Measurements from ENCODE around the gene GRAMD2B.

GRAMD2B gene

DNA sequence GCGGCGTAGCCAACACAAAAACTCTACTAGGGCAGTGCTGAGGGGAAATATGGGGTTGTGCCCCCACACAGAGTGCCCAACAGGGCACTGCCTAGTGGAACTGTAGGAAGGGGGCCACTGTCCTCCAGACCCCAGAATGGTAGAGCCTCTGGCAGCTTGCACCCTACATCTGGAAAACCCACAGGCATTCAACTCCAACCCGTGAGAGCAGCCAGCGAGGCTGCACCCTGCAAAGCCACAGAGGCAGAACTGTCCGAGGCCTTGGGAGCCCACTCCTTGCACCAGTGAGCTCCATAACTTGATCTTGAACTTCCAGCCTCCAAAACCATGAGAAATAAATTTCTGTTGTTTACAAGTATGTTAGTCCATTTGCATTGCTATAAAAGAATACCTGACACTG, 27.7 kb downstream of the GRAMD2B start:
- no peaks in the 10 kb centered on the region for H3K9me3 ChIP-seq (ENCODE audit: control insufficient read depth in 1 of 2, low read length in 2 of 2)
- no peaks in the 10 kb centered on the region for H3K27me3 ChIP-seq (ENCODE audit: low read depth, low read length)
- no peak overlapping the region for H3K27ac ChIP-seq (ENCODE audit: low read length)
- no peak overlapping the region for H3K4me3 ChIP-seq (ENCODE audit: low read depth in 1 of 2, low read length in 2 of 2)
- peaks cover 0 to 8% of the 10 kb centered on the region in 2 donors for H3K4me1 ChIP-seq (ENCODE audit: control insufficient read depth in 1 of 2, insufficient read depth in 2 of 2, low read length in 2 of 2)
- H3K36me3 ChIP-seq (ENCODE audit: control insufficient read depth in 1 of 2, insufficient read depth in 2 of 2, low read length in 2 of 2) = peaks cover 3 to 6% of the 10 kb centered on the region in 2 donors

DNA sequence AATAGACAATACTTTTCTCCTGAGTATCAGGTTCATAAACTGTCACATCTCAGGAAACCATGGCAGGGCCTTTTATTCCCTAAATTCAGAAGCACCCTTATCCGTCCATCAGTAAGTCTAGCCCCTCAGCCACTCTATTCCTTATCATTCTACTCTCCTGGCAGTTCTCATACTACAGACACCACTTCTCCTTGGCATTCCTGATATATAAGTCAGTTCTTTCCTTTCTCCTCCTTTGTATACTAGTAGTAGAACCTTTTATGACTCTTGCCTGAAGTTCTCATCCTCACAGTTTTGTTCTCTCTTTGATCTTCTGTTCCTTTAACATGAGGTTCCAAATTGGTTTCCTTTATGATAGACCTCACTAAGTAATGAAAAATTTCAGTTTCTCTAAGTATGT, 29.3 kb downstream of the GRAMD2B start:
- Histone ChIP-seq H3K36me3 (ENCODE audit: control insufficient read depth in 1 of 2, insufficient read depth in 2 of 2, low read length in 2 of 2) (peaks cover 0 to 3% of the 10 kb centered on the region in 2 donors), H3K27me3 (ENCODE audit: low read depth, low read length) (no peaks in the 10 kb centered on the region), H3K4me3 (ENCODE audit: low read depth in 1 of 2, low read length in 2 of 2) (no peak overlapping the region), H3K27ac (ENCODE audit: low read length) (no peak overlapping the region), H3K9me3 (ENCODE audit: control insufficient read depth in 1 of 2, low read length in 2 of 2) (no peaks in the 10 kb centered on the region), H3K4me1 (ENCODE audit: control insufficient read depth in 1 of 2, insufficient read depth in 2 of 2, low read length in 2 of 2) (peaks cover 0 to 4% of the 10 kb centered on the region in 2 donors)

- Histone ChIP-seq H3K36me3 (ENCODE audit: control insufficient read depth in 1 of 2, insufficient read depth in 2 of 2, low read length in 2 of 2) (peaks cover 0 to 3% of the 10 kb centered on the region in 2 donors), H3K27me3 (ENCODE audit: low read depth, low read length) (no peaks in the 10 kb centered on the region), H3K4me3 (ENCODE audit: low read depth in 1 of 2, low read length in 2 of 2) (no peak overlapping the region), H3K9me3 (ENCODE audit: control insufficient read depth in 1 of 2, low read length in 2 of 2) (no peaks in the 10 kb centered on the region), H3K27ac (ENCODE audit: low read length) (no peak overlapping the region), H3K4me1 (ENCODE audit: control insufficient read depth in 1 of 2, insufficient read depth in 2 of 2, low read length in 2 of 2) (peaks cover 0 to 4% of the 10 kb centered on the region in 2 donors)
Observed at GRCh38 chr5:126454081-126454480, 30.9 kb downstream of the GRAMD2B start.

DNA sequence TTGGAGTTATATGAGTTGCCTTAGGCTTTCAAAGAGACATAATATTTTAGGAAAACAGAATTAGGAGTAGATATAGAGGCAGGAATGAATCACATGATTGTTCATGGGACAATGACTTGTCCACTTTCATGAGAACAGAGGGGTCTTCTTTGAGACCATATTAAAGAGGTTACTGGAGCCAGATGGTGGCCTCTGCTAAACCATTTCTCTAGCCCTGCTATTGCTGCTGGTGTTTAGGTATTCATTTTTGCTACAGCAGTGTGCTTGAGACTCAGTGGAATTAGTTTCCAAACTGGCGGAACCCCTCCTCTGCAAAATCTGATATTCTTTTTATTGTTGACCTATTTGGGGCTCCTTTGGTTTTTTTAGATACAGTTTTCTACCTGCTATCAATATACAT, 31.3 kb downstream of the GRAMD2B start:
- peaks cover 0 to 4% of the 10 kb centered on the region in 2 donors for H3K4me1 ChIP-seq (ENCODE audit: control insufficient read depth in 1 of 2, insufficient read depth in 2 of 2, low read length in 2 of 2)
- no peaks in the 10 kb centered on the region for H3K9me3 ChIP-seq (ENCODE audit: control insufficient read depth in 1 of 2, low read length in 2 of 2)
- H3K4me3 ChIP-seq (ENCODE audit: low read depth in 1 of 2, low read length in 2 of 2) = no peak overlapping the region
- H3K27ac ChIP-seq (ENCODE audit: low read length) = no peak overlapping the region
- H3K27me3 ChIP-seq (ENCODE audit: low read depth, low read length) = no peaks in the 10 kb centered on the region
- peaks cover 0 to 3% of the 10 kb centered on the region in 2 donors for H3K36me3 ChIP-seq (ENCODE audit: control insufficient read depth in 1 of 2, insufficient read depth in 2 of 2, low read length in 2 of 2)

DNA sequence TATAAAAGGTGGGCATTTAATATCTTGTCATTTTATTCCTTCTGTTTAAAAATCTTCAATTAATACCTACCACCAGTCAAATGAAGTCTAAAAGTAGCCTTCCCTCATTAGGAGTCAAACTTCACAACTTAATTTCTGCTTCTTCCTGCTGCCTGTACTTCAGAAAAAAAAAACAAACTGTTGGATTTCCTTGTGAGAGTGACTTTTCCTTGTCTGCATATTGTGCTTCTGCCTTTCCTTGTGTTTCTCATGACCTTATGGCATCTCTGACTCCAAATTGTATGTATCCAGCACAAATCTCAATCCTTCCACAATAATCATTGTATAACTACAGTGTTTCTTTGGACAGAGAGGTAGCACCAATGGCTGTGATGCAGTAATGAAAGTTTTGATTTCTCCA, 32.1 kb downstream of the GRAMD2B start:
- Histone ChIP-seq H3K9me3 (ENCODE audit: control insufficient read depth in 1 of 2, low read length in 2 of 2) (no peaks in the 10 kb centered on the region), H3K27me3 (ENCODE audit: low read depth, low read length) (no peaks in the 10 kb centered on the region), H3K27ac (ENCODE audit: low read length) (no peak overlapping the region), H3K4me1 (ENCODE audit: control insufficient read depth in 1 of 2, insufficient read depth in 2 of 2, low read length in 2 of 2) (peaks cover 0 to 4% of the 10 kb centered on the region in 2 donors), H3K4me3 (ENCODE audit: low read depth in 1 of 2, low read length in 2 of 2) (no peak overlapping the region), H3K36me3 (ENCODE audit: control insufficient read depth in 1 of 2, insufficient read depth in 2 of 2, low read length in 2 of 2) (peaks cover 0 to 3% of the 10 kb centered on the region in 2 donors)

GRCh38 chr5:126455728-126456127, 32.5 kb downstream of the GRAMD2B start:
- no peak overlapping the region for H3K27ac ChIP-seq (ENCODE audit: low read length)
- no peak overlapping the region for H3K4me3 ChIP-seq (ENCODE audit: low read depth in 1 of 2, low read length in 2 of 2)
- no peaks in the 10 kb centered on the region for H3K9me3 ChIP-seq (ENCODE audit: control insufficient read depth in 1 of 2, low read length in 2 of 2)
- no peaks in the 10 kb centered on the region for H3K27me3 ChIP-seq (ENCODE audit: low read depth, low read length)
- peaks cover 0 to 3% of the 10 kb centered on the region in 2 donors for H3K36me3 ChIP-seq (ENCODE audit: control insufficient read depth in 1 of 2, insufficient read depth in 2 of 2, low read length in 2 of 2)
- H3K4me1 ChIP-seq (ENCODE audit: control insufficient read depth in 1 of 2, insufficient read depth in 2 of 2, low read length in 2 of 2) = peaks cover 0 to 4% of the 10 kb centered on the region in 2 donors

DNA sequence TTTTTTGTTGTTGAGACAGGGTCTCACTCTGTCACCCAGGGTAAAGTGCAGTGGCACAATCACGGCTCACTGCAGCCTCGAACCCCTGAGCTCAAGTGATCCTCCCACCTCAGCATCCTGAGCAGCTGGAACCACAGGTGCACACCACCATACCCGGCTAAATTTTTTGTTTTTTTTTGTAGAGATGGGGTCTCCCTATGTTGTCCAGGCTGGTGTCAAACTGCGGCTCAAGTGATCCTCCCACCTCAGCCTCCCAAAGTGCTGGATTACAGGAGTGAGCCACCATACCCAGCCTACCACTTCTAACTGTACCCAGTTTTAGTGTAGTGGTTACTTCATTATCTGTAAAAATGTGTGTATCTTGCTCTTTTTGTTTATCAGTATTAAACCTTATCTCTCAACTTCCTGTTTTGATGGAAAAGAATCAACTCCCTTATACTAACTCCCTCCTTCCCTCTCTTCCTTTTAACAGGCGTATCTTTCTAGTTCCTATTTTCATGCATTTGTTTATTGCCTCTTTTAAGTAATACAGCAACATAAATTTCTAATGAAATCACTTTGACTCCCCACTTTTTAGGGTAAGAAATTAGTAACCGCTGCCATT, 33.1 kb downstream of the GRAMD2B start:
- H3K36me3 ChIP-seq (ENCODE audit: control insufficient read depth in 1 of 2, insufficient read depth in 2 of 2, low read length in 2 of 2) = peaks cover 0 to 3% of the 10 kb centered on the region in 2 donors
- no peaks in the 10 kb centered on the region for H3K27me3 ChIP-seq (ENCODE audit: low read depth, low read length)
- H3K9me3 ChIP-seq (ENCODE audit: control insufficient read depth in 1 of 2, low read length in 2 of 2) = no peaks in the 10 kb centered on the region
- H3K27ac ChIP-seq (ENCODE audit: low read length) = no peak overlapping the region
- H3K4me3 ChIP-seq (ENCODE audit: low read depth in 1 of 2, low read length in 2 of 2) = no peak overlapping the region
- peaks cover 0 to 4% of the 10 kb centered on the region in 2 donors for H3K4me1 ChIP-seq (ENCODE audit: control insufficient read depth in 1 of 2, insufficient read depth in 2 of 2, low read length in 2 of 2)

GRCh38 chr5:126460459-126460858, 37.2 kb downstream of the GRAMD2B start:
- no peak overlapping the region for H3K27ac ChIP-seq (ENCODE audit: low read length)

DNA sequence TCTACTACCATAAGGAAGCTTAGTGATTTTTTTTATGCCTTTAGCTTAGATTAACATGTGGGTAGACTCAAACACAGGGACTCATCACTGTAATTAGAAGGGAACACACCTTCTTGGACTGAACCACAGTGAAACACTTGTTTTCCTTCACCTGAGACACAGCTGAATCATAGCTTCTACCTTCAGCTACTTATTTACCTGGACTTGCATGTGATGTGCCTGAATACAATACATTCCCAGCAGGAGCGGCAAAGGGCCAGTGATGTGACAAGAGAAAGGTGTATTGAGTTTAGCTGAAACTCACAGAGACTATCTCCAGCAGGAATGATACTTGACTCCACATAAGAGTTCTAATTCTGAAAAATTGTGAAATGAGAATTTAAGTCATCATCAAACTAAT, 37.8 kb downstream of the GRAMD2B start:
- Histone ChIP-seq H3K4me1 (ENCODE audit: control insufficient read depth in 1 of 2, insufficient read depth in 2 of 2, low read length in 2 of 2) (peaks cover 0 to 5% of the 10 kb centered on the region in 2 donors), H3K9me3 (ENCODE audit: control insufficient read depth in 1 of 2, low read length in 2 of 2) (no peaks in the 10 kb centered on the region), H3K36me3 (ENCODE audit: control insufficient read depth in 1 of 2, insufficient read depth in 2 of 2, low read length in 2 of 2) (peaks cover 0 to 12% of the 10 kb centered on the region in 2 donors), H3K27ac (ENCODE audit: low read length) (no peak overlapping the region), H3K4me3 (ENCODE audit: low read depth in 1 of 2, low read length in 2 of 2) (no peak overlapping the region), H3K27me3 (ENCODE audit: low read depth, low read length) (no peaks in the 10 kb centered on the region)

More at GRCh38 chr5:126460459-126460858, 37.2 kb downstream of the GRAMD2B start:
- Histone ChIP-seq H3K27me3 (ENCODE audit: low read depth, low read length) (no peaks in the 10 kb centered on the region), H3K9me3 (ENCODE audit: control insufficient read depth in 1 of 2, low read length in 2 of 2) (no peaks in the 10 kb centered on the region), H3K4me3 (ENCODE audit: low read depth in 1 of 2, low read length in 2 of 2) (no peak overlapping the region), H3K4me1 (ENCODE audit: control insufficient read depth in 1 of 2, insufficient read depth in 2 of 2, low read length in 2 of 2) (peaks cover 0 to 5% of the 10 kb centered on the region in 2 donors), H3K36me3 (ENCODE audit: control insufficient read depth in 1 of 2, insufficient read depth in 2 of 2, low read length in 2 of 2) (peaks cover 0 to 7% of the 10 kb centered on the region in 2 donors)

DNA sequence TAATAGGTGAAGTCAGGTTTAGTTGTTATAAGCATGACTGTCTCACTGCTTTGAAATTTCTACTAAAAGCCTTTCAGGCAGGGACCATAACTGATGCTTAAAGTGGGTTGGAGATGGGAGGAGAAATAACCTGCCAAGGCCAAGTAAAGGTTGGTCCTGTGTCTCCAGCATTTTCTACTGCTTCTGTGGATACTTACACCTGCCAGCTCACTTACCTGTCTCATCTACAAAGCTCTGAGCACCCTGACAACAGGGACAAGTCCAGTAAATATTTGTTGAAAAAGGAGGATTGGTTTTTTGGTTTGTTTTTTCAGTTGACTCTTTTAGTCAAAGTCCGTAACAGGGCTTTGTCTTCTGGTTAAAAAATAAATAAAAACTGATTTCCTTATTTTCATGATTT, 38.6 kb downstream of the GRAMD2B start:
- Histone ChIP-seq H3K27me3 (ENCODE audit: low read depth, low read length) (no peaks in the 10 kb centered on the region), H3K27ac (ENCODE audit: low read length) (no peak overlapping the region), H3K4me1 (ENCODE audit: control insufficient read depth in 1 of 2, insufficient read depth in 2 of 2, low read length in 2 of 2) (peaks cover 0 to 5% of the 10 kb centered on the region in 2 donors), H3K4me3 (ENCODE audit: low read depth in 1 of 2, low read length in 2 of 2) (no peak overlapping the region), H3K36me3 (ENCODE audit: control insufficient read depth in 1 of 2, insufficient read depth in 2 of 2, low read length in 2 of 2) (peaks cover 0 to 18% of the 10 kb centered on the region in 2 donors), H3K9me3 (ENCODE audit: control insufficient read depth in 1 of 2, low read length in 2 of 2) (no peaks in the 10 kb centered on the region)

- Histone ChIP-seq H3K4me3 (ENCODE audit: low read depth in 1 of 2, low read length in 2 of 2) (no peak overlapping the region), H3K36me3 (ENCODE audit: control insufficient read depth in 1 of 2, insufficient read depth in 2 of 2, low read length in 2 of 2) (peaks cover 0 to 18% of the 10 kb centered on the region in 2 donors), H3K4me1 (ENCODE audit: control insufficient read depth in 1 of 2, insufficient read depth in 2 of 2, low read length in 2 of 2) (peaks cover 0 to 5% of the 10 kb centered on the region in 2 donors), H3K9me3 (ENCODE audit: control insufficient read depth in 1 of 2, low read length in 2 of 2) (no peaks in the 10 kb centered on the region), H3K27ac (ENCODE audit: low read length) (no peak overlapping the region), H3K27me3 (ENCODE audit: low read depth, low read length) (no peaks in the 10 kb centered on the region)
Observed at GRCh38 chr5:126462239-126463014, 39.2 kb downstream of the GRAMD2B start.
